ENCODE results near the gene ACOT7. TPM values are rescaled to one million over a fixed set of nuclear protein-coding genes. Genes with fewer than 3 reads are reported as not detected.

Gene ACOT7
- total RNA-seq, 5 donors from 2014 or later (not counting 1 experiment from before 2014, with no cell fraction given) = 6.1 to 9.3 (median 7.4) TPM

DNA sequence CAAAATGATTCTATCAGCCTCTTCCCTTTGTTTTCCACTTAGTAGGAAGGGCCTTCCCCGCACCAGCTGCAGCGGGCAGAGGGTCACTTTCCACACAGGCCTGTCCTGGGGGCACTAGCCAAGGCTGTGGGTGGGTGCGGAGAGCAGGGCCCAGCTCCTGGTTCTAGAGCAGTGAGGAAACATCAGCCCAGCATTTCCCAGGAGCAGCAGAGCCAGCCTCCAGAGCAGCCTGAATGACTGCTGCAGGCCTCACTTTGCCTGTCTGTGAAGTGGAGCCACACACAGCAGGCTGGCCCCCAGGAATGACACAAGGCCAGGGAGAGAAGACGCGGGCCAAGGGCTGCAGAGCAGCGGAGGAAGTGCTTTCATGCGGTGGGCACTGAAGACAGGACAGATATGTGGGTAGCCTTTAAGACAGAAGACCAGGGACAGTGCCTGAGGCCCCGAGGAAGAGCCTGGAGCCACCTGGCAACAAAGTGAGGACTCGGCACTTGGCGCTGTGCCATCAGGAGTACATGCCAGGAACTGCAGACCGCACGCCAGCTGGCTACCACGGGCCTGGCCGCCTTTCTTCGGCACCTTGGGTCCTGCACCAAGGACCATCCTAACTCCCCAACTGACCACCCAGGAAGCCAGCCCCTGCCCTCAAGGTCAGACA is 42.0 kb downstream of the ACOT7 start:
- H3K36me3 Mint-ChIP-seq = no peaks in the 10 kb centered on the region
- H3K27me3 ChIP-seq (replicated peaks in 1 of 2; ENCODE audit: control insufficient read depth in 2 of 2, extremely low read depth in 1 of 2, insufficient read depth in 2 of 2, low read length in 1 of 2) = no peaks in the 10 kb centered on the region
- H3K27ac Mint-ChIP-seq = peak overlapping the region; percentile 16 to 36
- peaks cover 22 to 29% (median 26%) of the 10 kb centered on the region in 3 donors for H3K4me1 Mint-ChIP-seq
- no peak overlapping the region for H3K4me3 Mint-ChIP-seq
- no peak for ATAC-seq (replicated peaks in 1 of 4)
- CTCF ChIA-PET = no interaction called here
- H3K36me3 ChIP-seq (ENCODE audit: control insufficient read depth in 2 of 2, extremely low read depth in 1 of 2, insufficient read depth in 1 of 2, low read length in 1 of 2) = no peaks in the 10 kb centered on the region
- no peak overlapping the region for H3K4me3 ChIP-seq (ENCODE audit: control insufficient read depth in 1 of 2, extremely low read depth in 1 of 2, low read length in 1 of 2)
- WGBS (ENCODE audit: insufficient coverage) = 97% methylated on average over 15 of the region's 15 CpGs
- H3K27me3 Mint-ChIP-seq = no peaks in the 10 kb centered on the region
- H3K27ac ChIP-seq (ENCODE audit: low read length) = no peak overlapping the region
- no peak for DNase-seq
- H3K9me3 Mint-ChIP-seq = no peaks in the 10 kb centered on the region
- H3K4me1 ChIP-seq (ENCODE audit: control insufficient read depth in 1 of 2, extremely low read depth in 1 of 2, insufficient read depth in 2 of 2, low read length in 2 of 2) = peaks cover 3 to 24% of the 10 kb centered on the region in 2 experiments
- POLR2A ChIA-PET = no interaction called here
- H3K9me3 ChIP-seq = no peaks in the 10 kb centered on the region

DNA sequence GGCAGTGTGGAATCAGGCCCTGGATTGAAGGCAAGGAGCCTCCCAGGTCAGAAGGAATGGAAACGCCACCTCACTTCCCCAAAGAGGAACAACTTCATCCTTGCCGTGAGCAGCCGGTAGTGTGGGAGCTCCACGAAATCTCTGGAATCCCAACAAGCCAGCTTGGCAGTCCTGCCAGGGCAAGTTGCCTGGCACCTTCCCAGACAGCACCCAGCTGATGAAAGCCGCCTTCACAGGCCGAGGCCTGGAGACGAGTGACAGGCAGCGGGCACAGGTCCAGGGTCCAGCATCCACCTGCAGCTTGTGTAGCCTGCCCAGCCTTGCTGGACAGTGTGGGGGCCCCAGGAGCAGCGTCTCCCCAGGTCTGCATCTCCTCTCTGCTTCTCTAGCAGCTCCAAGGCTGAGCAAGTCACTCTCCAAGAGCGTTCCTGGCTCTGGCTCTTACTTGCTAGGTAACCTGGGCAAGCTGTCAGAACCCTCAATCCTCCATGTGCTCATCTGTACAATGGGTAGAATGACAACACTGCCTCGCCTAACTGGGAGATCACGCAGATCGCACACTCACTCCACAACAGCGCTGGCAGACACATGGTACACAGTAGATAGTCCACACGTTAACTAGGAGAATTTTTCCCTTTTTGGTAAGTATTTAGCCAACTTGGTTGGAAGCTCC is 43.0 kb downstream of the ACOT7 start:
- H3K27me3 ChIP-seq (replicated peaks in 1 of 2; ENCODE audit: control insufficient read depth in 2 of 2, extremely low read depth in 1 of 2, insufficient read depth in 2 of 2, low read length in 1 of 2) = no peaks in the 10 kb centered on the region
- Mint-ChIP-seq H3K36me3 (no peaks in the 10 kb centered on the region), H3K27ac (peak overlapping the region; percentile 32 to 79), H3K4me1 (peaks cover 22 to 29% (median 27%) of the 10 kb centered on the region in 3 donors), H3K27me3 (no peaks in the 10 kb centered on the region), H3K4me3 (no peak overlapping the region), H3K9me3 (no peaks in the 10 kb centered on the region)
- H3K4me3 ChIP-seq (ENCODE audit: control insufficient read depth in 1 of 2, extremely low read depth in 1 of 2, low read length in 1 of 2) = no peak overlapping the region
- no peak overlapping the region for H3K27ac ChIP-seq (ENCODE audit: low read length)
- no peak for ATAC-seq (replicated peaks in 1 of 4)
- 95% methylated on average over 13 of the region's 15 CpGs for WGBS (ENCODE audit: insufficient coverage)
- CTCF ChIA-PET = interaction anchor here in 1 of 2 donors (1.3 kb wide), 1 partner anchor 8 kb away, joined by 4 read pairs; no protein-coding TSS in a partner anchor
- POLR2A ChIA-PET = no interaction called here
- H3K4me1 ChIP-seq (ENCODE audit: control insufficient read depth in 1 of 2, extremely low read depth in 1 of 2, insufficient read depth in 2 of 2, low read length in 2 of 2) = peaks cover 3 to 24% of the 10 kb centered on the region in 2 experiments
- H3K36me3 ChIP-seq (ENCODE audit: control insufficient read depth in 2 of 2, extremely low read depth in 1 of 2, insufficient read depth in 1 of 2, low read length in 1 of 2) = no peaks in the 10 kb centered on the region
- DNase-seq = no peak
- no peaks in the 10 kb centered on the region for H3K9me3 ChIP-seq

DNA sequence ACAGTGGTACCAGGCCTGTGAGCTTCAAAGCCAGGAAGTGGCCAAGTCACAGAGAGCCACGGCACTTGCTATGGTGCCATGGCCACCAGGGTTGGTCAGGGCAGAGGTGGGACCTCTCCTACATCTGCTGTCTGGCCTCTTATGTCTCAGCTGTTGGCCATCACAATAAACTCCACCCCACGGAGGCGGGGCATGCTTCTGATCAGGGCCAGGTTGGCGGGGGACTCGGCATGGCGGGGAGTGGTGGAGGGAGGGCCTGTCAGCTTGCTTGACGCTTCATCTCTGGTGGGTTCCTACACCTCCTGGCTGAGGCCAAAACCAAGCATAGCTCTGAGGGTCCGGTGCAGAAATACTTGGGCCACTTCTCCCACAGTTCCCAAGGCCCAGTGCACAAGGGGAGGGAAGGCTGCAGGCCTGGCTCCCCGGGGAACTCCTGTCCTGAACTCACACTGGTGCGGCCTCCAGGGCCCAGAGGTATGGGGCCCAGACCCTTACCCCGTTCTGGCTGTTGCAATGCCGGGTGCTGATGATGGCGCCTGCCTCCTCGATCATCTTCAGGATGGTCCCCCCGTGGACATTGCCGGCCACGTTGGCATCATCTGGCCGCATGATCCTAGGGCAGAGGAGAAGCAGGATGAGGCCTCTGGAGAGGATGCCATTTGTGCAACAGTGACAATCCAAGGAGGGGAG is 44.2 kb downstream of the ACOT7 start:
- ATAC-seq (replicated peaks in 1 of 4) (no peak), DNase-seq (peak in 3 of 35 experiments; percentile 8 to 22 (median 12))
- Mint-ChIP-seq H3K36me3 (no peaks in the 10 kb centered on the region), H3K27ac (peak overlapping the region; percentile 79 to 82), H3K9me3 (no peaks in the 10 kb centered on the region), H3K27me3 (no peaks in the 10 kb centered on the region), H3K4me1 (peaks cover 22 to 27% (median 24%) of the 10 kb centered on the region in 3 donors), H3K4me3 (peak overlapping the region in 1 of 3 donors; percentile 88)
- no peaks in the 10 kb centered on the region for H3K27me3 ChIP-seq (replicated peaks in 1 of 2; ENCODE audit: control insufficient read depth in 2 of 2, extremely low read depth in 1 of 2, insufficient read depth in 2 of 2, low read length in 1 of 2)
- peak overlapping the region; percentile 76 for H3K27ac ChIP-seq (ENCODE audit: low read length)
- CTCF ChIA-PET = interaction anchor here (0.6 to 2.0 kb wide), 11 partner anchors 9 to 110 kb away, joined by 3 to 18 read pairs (median 4); partner anchors contain the start of gene ACOT7 (in 1 of the 2)
- POLR2A ChIA-PET = no interaction called here
- peak overlapping the region in 1 of 2 donors; percentile 28 for H3K4me3 ChIP-seq (ENCODE audit: control insufficient read depth in 1 of 2, extremely low read depth in 1 of 2, low read length in 1 of 2)
- H3K36me3 ChIP-seq (ENCODE audit: control insufficient read depth in 2 of 2, extremely low read depth in 1 of 2, insufficient read depth in 1 of 2, low read length in 1 of 2) = no peaks in the 10 kb centered on the region
- WGBS (ENCODE audit: insufficient coverage) = 90% methylated on average over 17 of the region's 18 CpGs
- peaks cover 3 to 24% of the 10 kb centered on the region in 2 experiments for H3K4me1 ChIP-seq (ENCODE audit: control insufficient read depth in 1 of 2, extremely low read depth in 1 of 2, insufficient read depth in 2 of 2, low read length in 2 of 2)
- H3K9me3 ChIP-seq = no peaks in the 10 kb centered on the region

DNA sequence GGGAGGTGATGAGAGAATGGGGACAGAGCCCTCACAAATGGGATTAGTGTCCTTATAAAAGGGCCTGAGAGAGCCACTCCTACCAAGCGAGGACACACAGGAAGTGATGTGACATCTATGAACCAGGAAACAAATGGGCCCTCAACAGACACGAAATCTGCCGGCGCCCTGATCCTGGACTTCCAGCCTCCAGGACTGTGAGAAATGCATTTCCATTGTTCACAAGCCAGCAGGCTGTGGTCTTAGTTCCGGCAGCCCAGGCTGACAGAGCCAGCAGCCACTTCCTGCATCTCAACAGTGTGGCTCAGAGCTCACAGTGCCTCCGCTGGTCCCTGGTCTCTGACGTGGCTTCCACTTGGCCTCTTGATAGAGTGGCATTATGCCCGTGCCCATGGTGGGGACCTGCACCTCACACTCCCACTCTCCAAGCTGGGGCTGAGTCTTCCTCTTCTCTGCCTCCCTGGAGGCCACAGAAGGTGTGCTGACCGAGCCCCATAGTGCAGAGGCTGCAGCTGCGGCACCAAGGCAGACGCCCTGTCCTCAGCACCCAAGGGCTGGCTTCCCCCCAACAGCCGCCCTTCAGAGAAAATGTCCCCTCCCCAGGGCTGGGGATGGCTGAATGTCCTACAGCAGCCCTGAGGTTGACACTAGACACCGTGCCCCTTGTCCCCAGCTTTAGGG is 44.9 kb downstream of the ACOT7 start:
- DNase-seq (peak in 34 of 35 experiments; percentile 26 to 76 (median 51)), ATAC-seq (replicated peaks in 1 of 4) (peak; percentile 82 to 93 (median 88))
- Mint-ChIP-seq H3K36me3 (no peaks in the 10 kb centered on the region), H3K27me3 (no peaks in the 10 kb centered on the region), H3K9me3 (no peaks in the 10 kb centered on the region), H3K4me3 (peak overlapping the region; percentile 49 to 88 (median 53)), H3K27ac (peak overlapping the region; percentile 79 to 82), H3K4me1 (peaks cover 22 to 27% (median 26%) of the 10 kb centered on the region in 3 donors)
- Histone ChIP-seq H3K27me3 (replicated peaks in 1 of 2; ENCODE audit: control insufficient read depth in 2 of 2, extremely low read depth in 1 of 2, insufficient read depth in 2 of 2, low read length in 1 of 2) (no peaks in the 10 kb centered on the region), H3K4me3 (ENCODE audit: control insufficient read depth in 1 of 2, extremely low read depth in 1 of 2, low read length in 1 of 2) (peak overlapping the region; percentile 6 to 28), H3K36me3 (ENCODE audit: control insufficient read depth in 2 of 2, extremely low read depth in 1 of 2, insufficient read depth in 1 of 2, low read length in 1 of 2) (no peaks in the 10 kb centered on the region), H3K9me3 (no peaks in the 10 kb centered on the region), H3K4me1 (ENCODE audit: control insufficient read depth in 1 of 2, extremely low read depth in 1 of 2, insufficient read depth in 2 of 2, low read length in 2 of 2) (peaks cover 3 to 24% of the 10 kb centered on the region in 2 experiments), H3K27ac (ENCODE audit: low read length) (peak overlapping the region; percentile 76)
- 30% methylated on average over 12 of the region's 13 CpGs for WGBS (ENCODE audit: insufficient coverage)
- ChIA-PET CTCF (interaction anchor here (0.6 to 2.0 kb wide), 14 partner anchors 10 to 111 kb away, joined by 3 to 18 read pairs (median 4); partner anchors contain the start of gene ACOT7 (in 1 of the 2)), POLR2A (interaction anchor here in 1 of 2 donors (0.6 kb wide), 2 partner anchors 16 to 52 kb away, joined by 5 read pairs; no protein-coding TSS in a partner anchor)

DNA sequence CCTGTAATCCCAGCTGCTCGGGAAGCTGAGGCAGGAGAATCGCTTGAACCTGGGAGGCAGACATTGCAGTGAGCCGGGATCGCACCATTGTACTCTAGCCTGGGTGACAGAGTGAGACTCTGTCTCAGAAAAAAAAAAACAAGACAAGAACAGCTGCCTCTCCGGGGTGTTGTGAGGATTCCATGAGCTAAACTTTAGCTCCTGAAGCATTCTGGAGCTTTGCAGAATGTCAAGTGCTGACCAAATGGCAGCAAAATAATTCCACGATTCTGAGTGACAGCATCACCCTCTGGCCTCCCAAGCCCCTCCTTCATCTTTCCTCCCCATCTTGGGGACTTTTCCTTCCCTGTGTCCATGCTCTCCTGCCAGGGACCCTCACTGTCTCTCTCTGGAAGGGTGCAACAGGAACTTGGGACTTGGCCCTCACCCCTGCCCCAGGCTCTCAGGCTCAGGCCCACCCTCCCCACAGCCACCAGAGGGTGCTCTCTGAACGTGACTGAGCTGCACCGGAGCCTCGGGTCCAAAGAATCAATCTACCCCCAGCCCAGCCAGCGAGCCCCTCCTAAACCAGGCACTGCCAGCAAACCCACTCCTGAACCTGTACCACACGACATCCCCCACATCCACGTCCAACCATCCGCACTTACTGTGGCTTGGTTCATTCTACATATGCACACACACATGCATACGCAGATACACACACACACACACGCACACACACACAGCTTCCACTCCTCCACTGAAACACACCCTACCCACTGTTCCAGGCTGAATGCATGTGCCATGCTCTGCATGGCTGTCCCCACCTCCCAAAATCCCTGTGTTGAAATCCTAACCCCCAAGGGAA is 45.7 kb downstream of the ACOT7 start:
- CTCF ChIA-PET = interaction anchor here (0.6 to 2.0 kb wide), 14 partner anchors 9 to 101 kb away, joined by 3 to 18 read pairs (median 4); partner anchors contain the start of gene ACOT7 (in 1 of the 2)
- Mint-ChIP-seq H3K9me3 (no peaks in the 10 kb centered on the region), H3K27me3 (no peaks in the 10 kb centered on the region), H3K4me3 (peak overlapping the region; percentile 49 to 88 (median 53)), H3K4me1 (peaks cover 22 to 30% (median 27%) of the 10 kb centered on the region in 3 donors), H3K27ac (peak overlapping the region; percentile 79 to 82), H3K36me3 (no peaks in the 10 kb centered on the region)
- Histone ChIP-seq H3K4me3 (ENCODE audit: control insufficient read depth in 1 of 2, extremely low read depth in 1 of 2, low read length in 1 of 2) (peak overlapping the region; percentile 6 to 28), H3K9me3 (no peaks in the 10 kb centered on the region), H3K4me1 (ENCODE audit: control insufficient read depth in 1 of 2, extremely low read depth in 1 of 2, insufficient read depth in 2 of 2, low read length in 2 of 2) (peaks cover 3 to 24% of the 10 kb centered on the region in 2 experiments), H3K27ac (ENCODE audit: low read length) (peak overlapping the region; percentile 76), H3K36me3 (ENCODE audit: control insufficient read depth in 2 of 2, extremely low read depth in 1 of 2, insufficient read depth in 1 of 2, low read length in 1 of 2) (no peaks in the 10 kb centered on the region), H3K27me3 (replicated peaks in 1 of 2; ENCODE audit: control insufficient read depth in 2 of 2, extremely low read depth in 1 of 2, insufficient read depth in 2 of 2, low read length in 1 of 2) (no peaks in the 10 kb centered on the region)
- WGBS (ENCODE audit: insufficient coverage) = 48% methylated on average over 15 of the region's 15 CpGs
- DNase-seq = peak; percentile 27 to 79 (median 58)
- POLR2A ChIA-PET = interaction anchor here in 1 of 2 donors (0.6 kb wide), 2 partner anchors 17 to 53 kb away, joined by 5 read pairs; no protein-coding TSS in a partner anchor
- peak; percentile 61 to 74 (median 66) for ATAC-seq (replicated peaks in 1 of 4)

Data from T-cell (primary cell).